HG02981 (cell line): Measurements from ENCODE around the gene DDX11.
A peak's percentile ranks its signal among the peaks of the same experiment; 100 is the strongest.
"Not testable (repeated sequence)": the region's sequence is repeated elsewhere in the genome, so short reads cannot be mapped to it uniquely, and the experiment has no call there.

Source experiments
- ATAC-seq: cut with Tn5 transposase; IDR thresholded peaks from one replicate; pipeline ENCODE4 v1.9.1; 2021; ENCODE audit warnings: mild to moderate bottlenecking, moderate library complexity; ENCODE audit not compliant: unreplicated experiment

Gene DDX11

DNA sequence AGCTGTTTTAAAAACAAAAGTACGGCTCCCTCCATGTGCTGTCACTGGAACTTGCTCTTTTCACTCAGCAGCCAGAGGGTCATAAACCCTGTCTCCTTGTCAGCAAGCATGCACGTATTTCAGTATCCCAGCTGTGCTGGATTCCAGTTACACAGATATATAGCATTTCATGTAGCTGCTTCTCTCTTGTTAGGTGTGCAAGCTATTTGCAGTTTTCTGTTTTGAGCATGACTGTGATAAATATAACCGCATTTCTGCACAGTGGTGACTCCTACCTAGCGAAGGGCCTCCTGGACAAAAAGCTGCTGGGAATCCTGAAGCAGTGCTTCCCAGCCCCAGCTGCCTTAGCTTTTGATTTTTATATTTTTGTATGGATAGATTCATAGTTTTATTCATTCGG is 24.7 kb downstream of the DDX11 start:
- ATAC-seq, result not testable (repeated sequence)

DNA sequence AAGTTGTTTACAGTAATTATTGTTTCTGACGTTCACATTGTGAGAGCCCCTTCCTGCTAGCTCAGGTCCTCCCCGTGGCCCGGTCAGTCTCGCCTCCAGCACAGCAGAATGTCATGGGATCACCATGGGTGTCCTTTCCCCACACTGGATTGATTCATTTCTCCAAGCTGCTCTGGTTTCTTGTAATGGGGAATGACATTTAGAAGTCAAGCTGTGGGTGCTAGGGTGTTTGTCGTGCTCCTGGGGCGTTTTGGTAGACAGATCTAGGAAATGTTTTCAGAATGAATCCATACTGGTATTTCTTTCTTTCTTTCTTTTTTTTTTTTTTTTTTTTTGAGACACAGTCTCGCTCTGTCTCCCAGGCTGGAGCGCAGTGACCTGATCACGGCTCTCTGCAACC is 25.1 kb downstream of the DDX11 start:
- not testable (repeated sequence) for ATAC-seq

DNA sequence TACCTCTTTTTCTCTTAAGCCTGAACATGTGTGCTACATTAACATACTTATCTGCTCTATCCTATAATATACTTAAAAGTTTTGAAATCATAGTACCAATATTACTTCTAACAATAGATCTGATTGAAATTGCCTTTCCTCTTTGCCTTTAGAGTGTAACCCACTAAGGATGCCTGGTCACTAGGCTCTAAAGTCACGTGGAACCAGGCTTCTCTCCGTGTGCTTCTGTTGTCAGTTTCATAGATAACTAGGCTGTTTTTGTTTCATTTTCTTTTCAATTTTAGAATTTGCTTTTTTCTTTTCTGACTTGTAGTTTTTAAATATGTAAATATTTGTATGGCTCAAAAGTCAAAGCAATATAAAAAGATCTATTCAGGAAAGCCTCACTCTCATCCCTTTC is 25.8 kb downstream of the DDX11 start:
- not testable (repeated sequence) for ATAC-seq

DNA sequence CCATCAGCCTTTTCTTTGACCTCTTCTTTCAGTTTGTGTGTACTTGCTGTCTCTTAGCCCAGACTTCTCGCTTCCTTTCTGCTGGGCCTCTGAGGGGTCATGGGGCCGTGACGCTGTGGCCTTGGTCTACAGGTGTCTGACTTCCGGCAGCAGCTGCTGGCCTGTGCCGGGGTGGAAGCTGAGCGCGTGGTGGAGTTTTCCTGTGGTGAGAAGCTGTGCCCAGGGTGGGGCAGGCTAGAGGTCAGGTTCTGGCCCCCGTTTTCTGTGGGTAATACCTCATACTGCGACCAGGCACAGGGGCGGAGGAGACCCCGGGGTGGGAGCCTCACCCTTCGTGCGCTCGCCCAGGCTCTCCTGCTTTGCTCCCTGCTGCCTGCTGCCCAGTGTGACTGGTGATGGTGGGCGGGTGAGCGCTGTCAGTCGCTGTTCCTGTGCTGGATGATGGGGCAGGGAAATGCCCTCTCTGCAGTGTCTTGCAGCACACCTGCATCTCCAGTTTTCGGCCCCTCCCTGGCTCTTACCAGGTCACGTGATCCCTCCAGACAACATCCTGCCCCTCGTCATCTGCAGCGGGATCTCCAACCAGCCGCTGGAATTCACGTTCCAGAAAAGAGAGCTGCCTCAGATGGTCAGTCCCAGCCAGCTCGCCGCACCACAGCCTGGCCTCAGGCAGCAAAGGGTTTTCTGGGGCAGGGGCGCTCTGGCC is 27.0 kb downstream of the DDX11 start:
- peak; percentile 77 for ATAC-seq

DNA sequence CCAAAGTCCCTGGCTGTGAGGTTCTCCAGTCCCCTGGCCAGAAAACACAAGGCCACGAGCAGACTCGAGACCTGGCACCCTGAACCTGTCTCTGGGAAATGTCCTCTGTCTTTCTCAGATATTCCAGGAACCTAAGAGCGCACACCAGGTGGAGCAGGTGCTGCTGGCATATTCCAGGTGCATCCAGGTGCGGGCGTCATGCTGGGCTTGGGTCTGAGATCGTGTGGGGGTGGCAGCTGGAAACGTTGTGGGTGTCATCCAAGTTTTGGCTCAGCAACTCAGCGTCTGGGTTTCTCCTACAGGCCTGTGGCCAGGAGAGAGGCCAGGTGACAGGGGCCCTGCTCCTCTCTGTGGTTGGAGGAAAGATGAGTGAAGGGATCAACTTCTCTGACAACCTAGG is 28.5 kb downstream of the DDX11 start:
- ATAC-seq, result not testable (repeated sequence)

DNA sequence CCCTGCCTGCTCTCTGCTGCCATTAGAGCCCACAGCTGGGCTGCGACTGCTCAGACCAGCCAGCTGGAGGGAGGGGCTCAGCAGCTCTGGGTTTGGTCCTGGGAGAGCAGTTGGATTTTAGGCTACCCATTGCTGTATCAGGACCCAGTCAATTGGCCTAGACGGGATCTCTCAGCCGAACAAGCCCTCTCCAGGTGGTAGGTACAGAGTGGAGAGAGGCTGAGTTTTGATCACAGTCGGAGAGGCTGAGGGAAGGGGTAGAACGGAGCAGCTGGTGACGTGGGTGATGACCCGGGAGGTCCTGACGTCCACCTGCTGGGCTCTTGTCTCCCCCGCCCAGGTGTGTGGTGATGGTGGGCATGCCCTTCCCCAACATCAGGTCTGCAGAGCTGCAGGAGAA is 28.9 kb downstream of the DDX11 start:
- ATAC-seq, result not testable (repeated sequence)

DNA sequence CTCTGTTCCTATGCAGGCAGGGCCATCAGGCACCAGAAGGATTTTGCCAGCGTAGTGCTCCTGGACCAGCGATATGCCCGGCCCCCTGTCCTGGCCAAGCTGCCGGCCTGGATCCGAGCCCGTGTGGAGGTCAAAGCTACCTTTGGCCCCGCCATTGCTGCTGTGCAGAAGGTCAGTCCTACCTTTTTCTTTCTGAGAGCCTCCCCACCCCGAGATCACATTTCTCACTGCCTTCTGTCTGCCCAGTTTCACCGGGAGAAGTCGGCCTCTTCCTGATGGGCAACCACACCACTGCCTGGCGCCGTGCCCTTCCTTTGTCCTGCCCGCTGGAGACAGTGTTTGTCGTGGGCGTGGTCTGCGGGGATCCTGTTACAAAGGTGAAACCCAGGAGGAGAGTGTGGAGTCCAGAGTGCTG is 29.9 kb downstream of the DDX11 start:
- not testable (repeated sequence) for ATAC-seq

DNA sequence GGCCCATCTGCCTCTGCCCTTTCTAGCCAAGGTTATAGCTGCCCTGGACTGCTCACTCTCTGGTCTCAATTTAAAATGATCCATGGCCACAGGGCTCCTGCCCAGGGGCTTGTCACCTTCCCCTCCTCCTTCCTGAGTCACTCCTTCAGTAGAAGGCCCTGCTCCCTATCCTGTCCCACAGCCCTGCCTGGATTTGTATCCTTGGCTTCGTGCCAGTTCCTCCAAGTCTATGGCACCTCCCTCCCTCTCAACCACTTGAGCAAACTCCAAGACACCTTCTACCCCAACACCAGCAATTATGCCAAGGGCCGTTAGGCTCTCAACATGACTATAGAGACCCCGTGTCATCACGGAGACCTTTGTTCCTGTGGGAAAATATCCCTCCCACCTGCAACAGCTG is 30.6 kb downstream of the DDX11 start:
- ATAC-seq, result not testable (repeated sequence)

DNA sequence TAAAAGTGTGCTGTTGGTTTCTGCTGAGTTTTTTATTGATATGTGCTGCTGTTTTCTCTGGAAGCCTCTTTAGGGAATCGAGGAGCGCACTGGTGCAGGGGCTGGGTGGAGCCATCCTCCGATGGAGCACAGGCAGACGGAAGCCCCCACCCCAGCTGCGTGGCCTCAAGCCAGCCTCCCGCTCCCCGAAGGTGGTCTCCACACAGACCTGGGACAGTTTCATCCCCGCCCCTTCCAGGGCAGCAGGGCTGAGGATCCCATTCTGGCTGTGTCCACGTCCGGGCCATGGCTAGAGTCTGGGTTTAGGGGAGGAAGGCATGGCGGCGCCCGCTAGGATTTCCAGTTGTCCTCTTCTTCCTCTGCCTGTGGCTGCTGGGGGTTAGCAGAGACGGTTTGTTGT is 31.1 kb downstream of the DDX11 start:
- not testable (repeated sequence) for ATAC-seq

DNA sequence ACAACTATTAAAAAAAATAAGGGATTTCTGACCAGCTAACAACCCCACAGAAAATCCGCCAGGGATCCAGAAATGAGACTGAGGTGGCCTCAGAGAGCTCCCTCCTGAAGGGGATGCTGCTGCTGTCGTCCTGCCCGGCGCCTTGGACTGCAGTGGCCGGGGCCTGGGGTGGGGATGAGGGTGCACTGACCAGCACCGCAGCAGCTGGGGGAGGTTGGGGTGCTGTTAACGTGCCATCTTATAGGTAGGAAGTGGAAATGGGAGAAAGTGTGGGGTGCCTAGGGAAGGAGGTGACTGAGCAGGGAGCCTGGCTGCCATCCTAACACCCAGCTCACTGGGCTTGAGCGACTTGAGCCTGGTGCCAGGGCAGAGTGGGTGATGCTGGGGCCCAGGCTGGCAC is 32.0 kb downstream of the DDX11 start:
- no peak for ATAC-seq

DNA sequence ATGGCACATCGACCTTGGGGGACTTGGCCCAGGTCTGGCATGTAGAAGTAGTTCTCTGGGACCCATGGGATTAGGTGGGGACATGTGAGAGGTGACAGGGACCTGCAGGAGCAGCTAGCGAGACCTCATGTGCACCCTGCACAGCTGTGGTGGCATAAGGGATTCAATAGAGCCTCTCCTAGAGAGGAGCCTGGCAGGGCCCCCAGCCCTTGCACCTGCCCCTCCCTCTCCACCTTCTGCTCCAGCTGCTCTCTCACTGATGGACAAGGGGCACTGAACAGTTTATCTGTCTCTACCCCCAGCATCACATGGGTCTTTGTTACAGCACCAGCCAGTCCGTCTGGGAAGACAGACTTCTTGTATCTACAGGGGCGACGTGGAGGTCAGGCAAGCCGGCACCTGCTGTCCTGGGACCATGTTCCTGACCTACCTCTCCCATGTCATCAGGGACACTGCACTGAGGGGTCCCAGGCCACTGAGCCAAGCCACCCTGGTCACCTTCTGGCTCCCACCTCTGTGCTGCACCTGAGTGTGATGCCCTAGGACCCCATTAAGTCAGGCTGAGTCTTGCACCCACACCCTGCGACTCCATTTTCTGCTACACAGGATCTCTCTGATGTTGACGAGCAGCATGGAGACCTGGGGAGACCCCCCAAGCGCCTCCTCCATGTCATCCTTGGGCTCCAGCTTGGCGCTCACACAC is 32.6 kb downstream of the DDX11 start:
- no peak for ATAC-seq

DNA sequence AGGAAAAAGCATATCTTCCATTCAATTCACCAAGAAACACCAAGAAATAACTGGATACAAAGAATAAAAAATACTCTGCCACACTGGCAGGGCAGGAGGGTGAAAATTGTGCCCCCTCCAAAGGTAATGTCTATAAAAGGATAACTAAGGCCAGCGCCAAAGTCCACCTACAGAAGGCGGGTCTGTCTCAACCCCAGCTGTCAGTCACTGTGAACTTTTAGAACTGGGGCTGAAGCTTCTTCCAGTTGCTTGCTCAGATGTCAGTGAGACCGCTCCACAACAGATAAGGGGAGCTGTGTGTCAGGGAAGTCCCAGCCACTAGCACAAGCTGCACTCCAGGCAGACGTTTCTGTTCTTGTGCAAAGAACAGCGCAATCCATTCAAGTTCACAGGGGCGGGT is 36.1 kb downstream of the DDX11 start:
- not testable (repeated sequence) for ATAC-seq

DNA sequence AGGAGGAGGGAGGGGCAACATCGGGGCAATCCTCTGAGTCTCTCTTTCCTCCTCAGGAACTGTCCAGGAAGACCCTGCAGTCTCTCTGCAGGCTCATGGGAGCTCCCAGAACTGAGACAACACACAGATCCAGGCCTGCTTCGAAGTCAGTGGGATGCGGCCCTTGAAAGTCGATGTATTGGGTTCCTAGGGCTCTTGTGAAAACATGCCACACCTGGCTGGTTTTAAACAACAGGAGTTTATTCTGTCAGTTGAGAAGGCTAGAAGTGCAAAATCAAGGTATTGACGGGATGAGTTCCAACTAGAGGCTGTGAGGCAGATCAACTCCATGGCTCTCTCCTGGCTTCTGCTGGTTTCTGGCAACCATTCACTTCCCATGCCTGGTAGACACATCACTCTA is 36.6 kb downstream of the DDX11 start:
- not testable (repeated sequence) for ATAC-seq

DNA sequence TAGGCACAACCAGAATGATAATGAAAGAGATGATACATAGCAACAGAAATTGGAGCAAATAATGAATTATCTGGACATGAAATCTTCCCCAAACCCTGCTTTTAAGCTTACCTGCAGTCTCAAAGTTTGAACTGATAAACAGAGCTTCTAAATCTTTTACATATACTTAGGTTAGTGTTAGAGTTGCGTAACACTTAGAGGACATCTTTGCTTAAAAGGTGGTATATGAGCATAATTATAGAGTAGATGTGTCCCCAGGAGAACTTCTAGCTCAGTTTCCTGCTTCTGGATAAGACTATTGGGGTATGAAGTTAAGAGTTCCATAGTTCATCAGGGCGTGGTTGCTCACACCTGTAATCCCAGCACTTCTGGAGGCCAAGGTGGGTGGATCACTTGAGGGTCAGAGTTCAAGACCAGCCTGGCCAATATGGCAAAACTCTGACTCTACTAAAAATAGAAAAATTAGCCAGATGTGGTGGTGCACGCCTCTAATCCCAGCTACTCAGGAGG is 41.5 kb downstream of the DDX11 start:
- ATAC-seq, result not testable (repeated sequence)

DNA sequence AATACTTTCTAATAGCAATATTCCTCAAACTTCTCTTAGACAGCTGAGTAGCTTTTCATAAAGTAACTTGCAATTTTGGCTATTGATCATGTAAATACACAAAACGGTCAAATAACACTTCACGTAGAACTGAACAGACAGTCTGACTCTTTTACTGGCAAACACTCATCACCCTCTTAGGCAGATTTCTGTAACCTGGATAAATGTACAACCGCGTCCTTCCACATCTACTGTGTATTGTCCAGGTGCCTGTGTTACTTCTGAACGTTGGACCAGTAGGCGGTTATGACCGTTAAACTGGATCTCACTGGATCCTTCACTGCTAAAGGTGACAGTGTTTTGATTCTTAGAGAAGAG is 43.2 kb downstream of the DDX11 start:
- not testable (repeated sequence) for ATAC-seq

DNA sequence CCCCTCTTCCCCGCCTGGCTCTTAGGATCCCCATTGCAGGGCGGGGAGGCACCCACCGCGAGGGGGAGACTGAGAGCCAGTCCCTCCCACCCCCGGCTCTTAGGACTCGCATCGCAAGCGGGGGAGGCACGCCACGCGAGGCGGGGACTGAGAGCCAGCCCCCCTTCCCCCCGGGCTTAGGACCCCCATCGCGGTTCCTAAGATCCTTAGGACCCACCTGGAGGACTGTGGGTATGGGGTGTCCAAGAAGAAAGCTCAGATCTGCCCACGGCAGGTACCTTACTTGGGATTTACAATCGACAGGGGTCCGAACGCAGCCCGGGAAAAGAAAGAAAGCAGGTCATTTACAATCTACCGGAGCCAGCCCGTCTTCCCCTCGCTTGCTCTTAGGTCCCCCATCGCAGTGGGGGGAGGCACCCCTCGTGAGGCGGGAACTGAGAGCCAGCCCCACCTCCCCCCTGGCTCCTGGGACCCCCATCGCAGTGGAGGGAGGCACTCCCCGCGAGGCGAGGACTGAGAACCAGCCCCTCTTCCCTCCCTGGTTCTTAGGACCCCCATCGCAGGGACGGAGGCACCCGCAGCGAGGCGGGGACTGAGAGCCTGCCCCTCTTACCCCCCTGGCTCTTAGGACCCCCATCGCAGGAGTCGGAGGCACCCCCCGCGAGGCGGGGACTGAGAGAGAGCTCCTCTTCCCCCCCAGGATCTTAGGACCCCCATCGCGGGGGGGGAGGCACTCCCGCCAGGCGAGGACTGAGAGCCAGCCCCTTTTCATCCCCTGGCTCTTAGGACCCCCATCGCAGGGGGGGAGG is 43.7 kb downstream of the DDX11 start:
- ATAC-seq, result no peak

DNA sequence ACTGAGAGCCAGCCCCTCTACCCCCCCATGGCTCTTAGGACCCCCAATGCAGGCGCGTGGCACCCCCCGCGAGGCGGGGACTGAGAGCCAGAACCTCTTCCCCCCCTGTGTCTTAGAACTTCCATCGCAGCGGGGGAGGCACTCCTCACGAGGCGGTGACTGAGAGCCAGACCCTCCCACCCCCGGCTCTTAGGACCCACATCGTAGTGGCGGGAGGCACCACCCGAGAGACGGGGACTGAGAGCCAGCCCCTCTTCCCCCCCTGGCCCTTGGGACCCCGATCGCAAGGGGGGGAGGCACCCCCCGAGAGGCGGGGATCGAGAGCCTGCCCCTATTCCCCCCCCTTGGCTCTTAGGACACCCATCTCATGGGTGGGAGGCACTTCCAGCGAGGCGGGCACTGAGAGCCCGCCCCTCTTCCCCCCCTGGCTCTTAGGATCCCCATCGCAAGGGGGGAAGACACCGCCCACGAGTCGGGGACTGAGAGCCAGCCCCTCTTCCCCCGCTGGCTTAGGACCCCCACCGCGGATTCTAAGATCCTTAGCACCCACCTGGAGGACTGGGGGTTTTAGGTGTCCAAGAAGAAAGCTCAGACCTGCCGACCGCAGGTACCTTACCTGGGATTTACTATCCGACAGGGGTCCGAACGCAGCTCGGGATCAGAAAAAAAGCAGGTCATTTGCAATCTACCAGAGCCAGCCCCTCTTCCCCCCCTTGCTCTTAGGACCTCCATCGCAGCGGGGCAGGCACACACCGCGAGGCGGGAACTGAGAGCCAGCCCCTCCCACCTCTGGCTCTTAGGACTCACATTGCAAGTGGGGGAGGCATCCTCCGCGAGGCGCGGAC is 44.9 kb downstream of the DDX11 start:
- peak; percentile 57 for ATAC-seq

DNA sequence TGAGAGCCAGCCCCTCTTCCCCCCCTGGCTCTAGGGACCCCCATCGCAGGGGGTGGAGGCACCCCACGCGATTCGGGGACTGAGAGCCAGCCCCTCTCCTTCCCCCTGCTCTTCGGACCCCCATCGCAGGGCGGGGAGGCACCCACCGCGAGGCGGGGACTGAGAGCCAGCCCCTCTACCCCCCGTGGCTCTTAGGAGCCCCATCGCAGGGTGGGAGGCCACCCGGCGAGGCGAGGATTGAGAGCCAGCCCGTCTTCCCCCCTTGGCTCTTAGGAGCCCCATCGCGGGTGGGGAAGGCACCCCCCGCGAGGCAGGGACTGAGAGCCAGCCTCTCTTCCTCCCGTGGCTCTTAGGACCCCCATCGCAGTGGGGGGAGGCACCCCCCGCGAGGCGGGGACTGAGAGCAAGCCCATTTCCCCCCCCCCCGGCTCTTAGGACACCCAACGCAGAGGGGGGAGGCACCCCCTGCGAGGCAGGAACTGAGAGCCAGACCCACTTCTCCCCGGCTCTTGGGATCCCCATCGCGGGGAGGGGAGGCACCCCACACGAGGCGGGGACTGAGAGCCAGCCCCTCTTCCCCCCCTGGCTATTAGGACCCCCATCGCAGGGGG is 45.6 kb downstream of the DDX11 start:
- ATAC-seq, result no peak

DNA sequence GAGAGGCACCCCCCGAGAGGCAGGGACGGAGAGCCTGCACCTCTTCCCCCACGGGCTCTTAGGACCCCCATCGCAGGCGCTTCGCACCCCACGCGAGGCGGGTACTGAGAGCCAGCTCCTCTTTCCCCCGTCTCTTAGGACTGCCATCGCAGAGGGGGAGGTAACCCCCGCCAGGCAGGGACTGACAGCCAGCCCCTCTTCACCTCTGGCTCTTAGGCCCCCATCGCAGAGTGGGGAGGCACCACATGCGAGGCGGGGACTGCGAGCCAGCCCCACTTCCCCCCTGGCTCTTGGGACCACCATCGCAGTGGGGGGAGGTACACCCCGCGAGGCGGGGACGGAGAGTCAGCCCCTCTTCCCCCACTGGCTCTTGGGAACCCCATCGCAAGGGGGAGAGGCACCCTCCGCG is 46.1 kb downstream of the DDX11 start:
- ATAC-seq, result no peak

DNA sequence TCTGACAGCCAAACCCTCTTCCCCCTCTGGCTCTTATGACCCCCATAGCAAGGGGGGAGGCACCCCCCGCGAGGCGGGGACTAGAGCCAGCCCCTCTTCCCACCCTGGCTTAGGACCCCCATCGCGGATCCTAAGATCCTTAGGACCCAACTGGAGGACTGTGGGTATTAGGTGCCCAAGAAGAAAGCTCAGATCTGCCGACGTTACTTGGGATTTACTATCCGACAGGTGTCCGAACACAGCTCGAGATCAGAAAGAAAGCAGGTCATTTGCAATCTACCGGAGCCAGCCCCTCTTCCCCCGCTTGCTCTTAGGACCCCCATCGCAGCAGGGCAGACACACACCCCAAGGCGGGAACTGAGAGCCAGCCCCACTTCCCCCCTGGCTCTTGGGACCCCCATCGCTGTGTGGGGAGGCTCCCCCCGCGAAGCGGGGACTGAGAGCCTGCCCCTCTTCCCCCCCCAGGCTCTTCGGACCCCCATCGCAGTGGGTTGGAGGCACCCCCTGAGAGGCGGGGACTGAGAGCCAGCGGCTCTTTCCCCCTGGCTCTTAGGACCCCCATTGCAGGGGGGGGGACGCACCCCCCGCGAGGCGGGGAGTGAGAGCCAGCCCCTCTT is 46.8 kb downstream of the DDX11 start:
- no peak for ATAC-seq
